Activated naive CD4-positive, alpha-beta T cell treated with anti-CD3 and anti-CD28 coated beads, Interleukin-2, amount 50 U/mL, for 16 hours (primary cell): Measurements from ENCODE around the gene AEN.
A peak's percentile ranks its signal among the peaks of the same experiment; 100 is the strongest.

Source experiments
- DNase-seq: peaks from one replicate; pipeline ENCODE4 v3.0.0-alpha.2; 2020

The AEN gene, protein sequence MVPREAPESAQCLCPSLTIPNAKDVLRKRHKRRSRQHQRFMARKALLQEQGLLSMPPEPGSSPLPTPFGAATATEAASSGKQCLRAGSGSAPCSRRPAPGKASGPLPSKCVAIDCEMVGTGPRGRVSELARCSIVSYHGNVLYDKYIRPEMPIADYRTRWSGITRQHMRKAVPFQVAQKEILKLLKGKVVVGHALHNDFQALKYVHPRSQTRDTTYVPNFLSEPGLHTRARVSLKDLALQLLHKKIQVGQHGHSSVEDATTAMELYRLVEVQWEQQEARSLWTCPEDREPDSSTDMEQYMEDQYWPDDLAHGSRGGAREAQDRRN

DNA sequence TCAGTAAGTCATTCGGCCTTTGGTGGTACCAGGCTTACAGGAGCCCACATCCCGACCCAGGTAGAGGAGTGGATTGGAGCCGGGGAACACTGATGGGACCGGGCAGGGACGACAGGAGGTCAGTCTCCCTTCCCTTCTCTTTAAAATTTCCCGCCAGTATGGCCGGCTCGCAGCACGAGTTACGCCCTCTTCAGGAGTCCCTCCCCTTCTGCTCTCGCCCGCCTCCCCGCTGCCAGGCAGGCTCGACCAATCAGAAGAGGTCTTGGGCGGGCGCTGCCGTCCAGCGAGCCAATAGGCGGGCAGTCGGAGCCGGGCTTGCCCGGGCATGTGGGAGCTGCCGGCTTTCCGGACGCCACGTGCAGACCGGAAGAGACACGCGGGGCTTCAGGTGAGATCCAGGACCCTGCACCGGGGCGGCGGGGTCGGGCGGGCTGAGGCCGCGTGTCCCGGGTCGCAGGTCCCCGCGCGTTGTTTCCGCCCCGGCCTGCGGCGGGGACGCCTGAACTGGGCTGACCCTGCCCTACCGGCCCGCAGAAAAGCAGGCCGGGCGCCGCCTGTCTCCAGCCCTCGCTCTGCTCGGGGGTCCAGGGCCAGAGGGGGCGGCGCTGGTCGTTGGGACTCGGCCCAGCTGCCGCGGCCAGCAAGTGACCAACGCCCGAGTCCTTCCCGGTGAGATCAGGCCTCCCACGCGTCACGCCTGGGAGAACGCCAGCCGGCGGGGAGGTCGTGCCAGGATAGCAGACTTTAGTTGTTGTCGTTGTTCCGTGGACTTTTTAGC lies at the start of gene AEN:
AEN (plus strand) TSS at position 346 of the 778 bp plus-strand sequence. CDS start 4,870 bp downstream, outside the sequence.
- DNase-seq: peak; percentile 96

DNA sequence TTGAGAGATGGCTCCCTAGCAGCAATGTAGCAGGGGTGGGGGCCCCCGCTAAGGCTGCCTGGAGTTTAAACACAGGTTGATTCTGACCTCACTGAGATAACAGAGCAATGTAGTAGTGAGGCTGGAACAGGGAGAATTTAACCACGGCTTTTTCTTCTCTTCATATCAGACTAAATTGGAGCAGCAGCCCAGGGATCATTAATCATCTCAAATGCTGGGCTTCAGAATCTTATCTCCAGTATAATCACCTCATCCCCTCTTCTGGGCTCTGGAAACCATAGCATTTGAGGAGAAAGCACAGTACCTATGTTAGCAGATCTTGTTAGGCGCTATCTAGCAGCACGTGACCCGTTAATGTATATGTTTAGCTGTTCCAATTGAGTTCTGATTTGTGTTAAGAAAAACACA lies 49.3 kb upstream of the AEN start:
- no peak for DNase-seq

DNA sequence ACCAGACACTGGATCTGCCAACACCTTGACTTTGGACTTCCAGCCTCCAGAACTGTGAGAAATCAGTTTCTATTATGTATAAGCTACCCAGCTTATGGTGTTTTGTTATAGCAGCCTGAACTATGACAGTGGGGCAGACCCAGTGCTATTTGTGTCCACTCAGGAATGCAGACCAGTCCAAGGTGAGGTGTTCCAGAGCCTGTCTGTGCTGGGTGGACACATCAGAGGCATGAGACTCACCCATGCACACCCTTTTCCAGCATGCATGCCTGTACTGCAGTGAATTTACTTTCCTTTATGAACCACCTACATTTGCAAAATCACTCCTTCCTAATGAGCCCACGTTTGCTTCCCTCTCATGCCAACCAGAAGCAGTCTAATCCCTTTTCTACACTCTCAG lies 47.1 kb upstream of the AEN start:
- no peak for DNase-seq

DNA sequence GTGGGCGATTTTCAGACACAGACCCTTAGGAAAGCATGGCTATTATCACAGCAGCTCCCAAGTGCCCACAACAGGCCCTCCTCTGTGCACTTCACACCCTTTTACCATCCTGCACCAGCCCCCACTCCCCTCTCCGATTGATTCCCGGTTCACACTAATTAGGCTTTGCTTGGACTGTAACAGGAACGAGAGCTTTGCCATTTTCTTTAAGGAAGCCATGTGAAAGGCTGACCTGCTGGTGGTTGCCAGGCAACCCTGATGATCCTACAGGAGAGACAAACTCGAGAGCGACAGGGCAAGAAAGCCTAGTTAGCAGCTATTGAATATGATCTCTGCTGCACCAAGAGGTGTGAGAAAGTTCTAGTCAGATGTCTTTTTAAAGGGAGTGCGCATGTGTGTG lies 46.5 kb upstream of the AEN start:
- no peak for DNase-seq

DNA sequence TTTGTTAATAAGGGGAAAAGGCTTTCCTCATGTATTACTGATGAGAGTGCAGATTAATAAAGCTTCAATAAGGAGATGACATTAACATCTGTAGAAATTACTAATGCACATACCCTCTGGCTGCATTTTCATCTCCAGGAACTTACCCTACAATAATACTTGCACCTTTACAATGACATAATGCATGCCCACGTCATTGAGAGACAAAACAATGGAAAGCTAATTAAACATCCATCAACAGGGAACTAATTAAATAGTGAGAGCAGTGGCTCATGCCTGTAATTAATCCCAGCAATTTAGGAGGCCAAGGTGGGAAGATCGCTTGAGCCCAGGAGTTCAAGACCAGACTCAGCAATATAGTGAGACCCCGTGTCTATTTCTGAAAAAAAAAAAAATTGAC lies 41.8 kb upstream of the AEN start:
- no peak for DNase-seq

DNA sequence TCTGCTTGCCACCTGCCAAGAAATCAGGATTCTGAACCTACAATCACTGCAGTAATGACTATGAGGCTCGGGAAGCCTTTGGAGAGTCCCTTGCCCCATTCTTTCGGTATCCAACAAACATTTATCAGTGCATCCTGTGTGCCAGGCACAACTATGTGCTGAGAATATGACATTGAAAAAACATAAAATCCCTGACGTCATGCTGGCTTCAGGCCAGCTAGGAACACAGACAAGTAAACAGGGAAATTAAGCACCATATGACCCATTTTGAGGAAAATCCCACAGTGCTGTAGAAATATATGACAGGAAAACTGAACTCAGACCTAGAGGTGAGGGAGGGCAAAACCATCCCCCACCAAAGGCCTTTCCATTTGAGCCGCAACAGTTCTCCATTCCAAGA lies 40.6 kb upstream of the AEN start:
- no peak for DNase-seq

DNA sequence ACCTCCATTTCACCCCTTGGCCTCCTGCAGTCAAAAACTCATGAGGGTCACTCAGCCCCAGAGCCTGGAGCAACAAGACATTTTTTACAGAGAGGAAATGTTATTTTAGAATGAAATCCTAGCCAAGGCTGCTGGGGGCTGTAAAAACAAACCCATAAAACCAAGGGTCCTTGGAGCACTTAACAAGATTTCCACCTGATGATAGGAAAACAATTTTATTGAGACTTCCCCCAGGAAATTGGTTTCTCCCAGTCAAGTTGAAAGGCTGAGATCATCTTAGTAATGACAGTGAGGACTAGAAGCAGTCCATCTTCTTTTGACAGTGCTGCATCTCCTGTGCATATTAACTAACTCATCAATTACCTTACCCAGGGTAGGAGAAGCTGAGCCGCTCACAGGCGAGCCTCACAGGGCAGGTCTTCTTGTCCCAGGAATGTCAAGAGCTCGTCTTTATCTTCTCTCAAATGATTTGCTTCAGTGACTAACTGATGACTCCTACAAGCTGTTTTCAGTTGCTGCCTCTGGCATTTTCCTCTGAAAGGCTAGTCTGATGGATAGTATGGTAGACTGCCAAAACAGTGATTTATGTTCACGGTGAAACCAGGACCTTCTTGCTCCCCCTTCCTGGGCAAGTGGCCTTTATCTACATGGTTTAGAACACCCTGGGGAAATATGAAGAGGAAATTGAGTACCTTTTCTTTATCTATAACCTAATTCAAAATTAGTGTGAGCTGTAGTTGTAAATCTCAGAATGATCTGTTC lies 34.6 kb upstream of the AEN start:
- DNase-seq: no peak

DNA sequence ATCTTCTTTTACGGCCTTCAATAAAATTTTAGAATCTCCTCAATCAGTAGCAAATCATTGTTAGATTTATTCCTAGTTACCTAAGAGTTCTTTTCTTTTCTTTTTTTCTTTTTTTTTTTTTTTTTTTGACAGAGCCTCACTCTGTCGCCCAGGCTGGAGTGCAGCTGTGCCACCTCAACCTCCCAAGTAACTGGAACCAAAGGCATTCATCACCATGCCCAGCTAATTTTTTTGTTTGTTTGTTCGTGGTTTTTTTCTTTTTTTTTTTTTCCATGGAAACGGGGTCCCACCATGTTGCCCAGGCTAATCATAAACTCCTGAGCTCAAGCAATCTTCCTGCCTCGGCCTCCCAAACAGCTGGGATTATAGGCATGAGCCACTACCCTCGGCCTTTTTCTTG lies 30.4 kb upstream of the AEN start:
- no peak for DNase-seq

DNA sequence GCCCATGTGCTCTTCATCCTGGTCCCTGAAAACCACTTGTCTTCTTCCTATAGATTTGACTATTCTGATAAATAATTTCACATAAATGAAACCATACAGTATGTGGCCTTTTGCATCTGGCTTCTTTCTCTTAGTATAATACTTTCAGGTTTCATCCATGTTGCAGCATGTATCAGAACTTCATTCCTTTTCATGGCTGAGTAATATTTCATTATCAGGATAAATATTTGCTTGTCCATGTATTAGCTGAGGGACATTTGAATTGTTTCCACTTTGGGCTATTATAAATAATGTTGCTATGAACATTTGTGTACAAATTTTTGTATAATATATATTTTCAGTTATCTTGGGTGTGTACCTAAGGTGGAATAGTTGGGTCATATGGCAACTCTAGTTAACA lies 29.8 kb upstream of the AEN start:
- DNase-seq: no peak

DNA sequence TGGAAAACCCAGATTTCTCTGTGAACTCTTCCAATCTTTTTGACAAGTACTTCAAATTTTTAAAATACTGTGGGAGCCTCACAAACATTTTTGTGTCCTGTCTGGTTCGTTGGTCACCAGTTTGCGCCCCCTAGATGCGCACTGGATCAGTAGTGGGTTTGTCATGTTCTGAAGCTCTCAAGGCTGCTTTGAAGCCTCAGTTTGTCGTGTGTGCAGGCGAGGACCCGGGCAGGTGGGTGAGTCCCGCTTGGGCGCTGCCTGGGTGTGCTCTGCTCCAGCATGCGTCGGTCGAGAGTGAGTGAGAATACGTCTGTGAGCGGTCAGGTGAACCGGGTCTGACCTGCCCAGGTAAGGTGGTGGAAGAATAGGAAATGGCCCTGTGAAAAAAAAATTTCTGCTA lies 17.3 kb upstream of the AEN start:
- no peak for DNase-seq

DNA sequence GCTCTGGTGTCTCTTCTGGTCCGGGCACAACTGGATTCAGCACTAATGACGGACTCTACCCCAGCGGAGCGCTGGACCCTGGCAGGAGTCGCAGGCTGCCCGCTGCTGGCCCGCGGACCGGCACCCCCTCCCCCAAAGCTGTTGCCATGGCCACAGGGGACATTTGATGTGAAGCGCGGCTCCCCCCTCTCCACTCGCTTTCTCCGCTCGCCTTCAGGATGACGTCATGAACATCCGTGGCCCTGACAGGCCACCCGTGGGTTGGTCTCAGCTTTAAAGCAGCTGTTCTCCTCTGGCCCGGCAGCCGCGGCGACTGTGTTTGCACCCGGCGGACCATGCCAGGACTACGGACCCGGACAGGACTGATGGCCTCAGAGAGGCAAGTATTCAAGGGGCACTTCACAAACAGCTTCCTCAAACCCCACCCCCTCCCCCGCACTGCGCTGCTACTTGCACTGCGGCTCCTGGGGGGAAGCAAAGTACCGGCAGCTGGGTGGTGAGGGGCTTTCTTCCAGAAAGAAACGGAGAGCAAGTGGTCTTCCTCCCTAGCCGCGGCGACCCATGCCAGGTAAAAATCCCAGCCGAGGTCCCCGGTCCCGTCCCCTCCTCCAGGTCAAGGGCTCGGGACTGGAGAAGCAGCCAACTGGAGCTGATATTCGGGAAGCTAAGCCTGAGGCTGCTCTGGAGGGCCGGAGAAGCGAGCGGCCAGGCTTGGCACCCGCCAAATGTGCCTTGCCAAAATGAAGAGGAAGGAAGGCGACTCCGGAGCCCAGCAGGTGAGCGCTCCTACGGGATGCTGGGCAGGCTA lies 16.6 kb upstream of the AEN start:
- DNase-seq: no peak

DNA sequence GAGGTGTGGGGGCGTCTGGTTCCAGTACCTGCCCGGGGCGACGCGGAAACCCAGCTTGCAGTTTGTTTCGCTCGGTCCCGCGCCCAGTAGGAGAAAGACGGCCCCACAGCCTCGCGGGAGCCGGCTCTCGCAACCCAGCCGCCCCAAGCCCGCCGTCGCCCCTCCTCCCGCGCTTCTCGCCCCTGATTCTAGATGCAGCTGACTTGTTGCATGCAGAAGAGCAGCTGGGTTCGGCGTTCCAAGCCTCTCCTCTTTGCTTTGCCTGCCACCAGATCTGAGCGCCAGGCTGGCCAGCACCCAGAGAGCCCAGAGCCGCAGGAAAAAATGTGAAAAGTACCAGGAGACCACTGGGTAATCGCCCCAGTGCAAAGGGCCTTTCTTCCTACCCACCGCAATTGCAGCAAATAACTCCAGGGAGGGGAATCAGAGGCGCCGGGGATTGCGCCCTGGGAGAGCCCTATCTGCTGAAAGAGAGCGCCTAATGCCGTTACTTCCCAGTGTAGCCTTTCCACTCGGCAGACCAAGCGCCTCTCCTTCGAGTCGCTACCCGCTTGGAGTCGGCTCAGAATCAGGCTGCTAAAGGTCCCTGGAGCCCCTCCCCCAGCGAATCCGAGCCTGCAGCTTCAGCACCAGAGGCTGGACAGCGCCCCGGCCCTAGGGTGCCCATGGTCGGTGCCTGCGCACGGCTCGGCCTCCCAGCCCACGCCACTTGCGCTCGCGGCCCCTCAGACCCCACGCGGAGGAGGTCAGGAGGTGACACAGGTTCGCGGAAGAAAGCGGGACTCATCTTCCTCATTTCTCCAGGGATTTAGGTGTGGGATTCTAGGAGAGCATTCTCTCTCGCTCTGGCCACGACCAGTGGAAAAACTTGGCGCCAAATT lies 15.7 kb upstream of the AEN start:
- peak; percentile 58 for DNase-seq

DNA sequence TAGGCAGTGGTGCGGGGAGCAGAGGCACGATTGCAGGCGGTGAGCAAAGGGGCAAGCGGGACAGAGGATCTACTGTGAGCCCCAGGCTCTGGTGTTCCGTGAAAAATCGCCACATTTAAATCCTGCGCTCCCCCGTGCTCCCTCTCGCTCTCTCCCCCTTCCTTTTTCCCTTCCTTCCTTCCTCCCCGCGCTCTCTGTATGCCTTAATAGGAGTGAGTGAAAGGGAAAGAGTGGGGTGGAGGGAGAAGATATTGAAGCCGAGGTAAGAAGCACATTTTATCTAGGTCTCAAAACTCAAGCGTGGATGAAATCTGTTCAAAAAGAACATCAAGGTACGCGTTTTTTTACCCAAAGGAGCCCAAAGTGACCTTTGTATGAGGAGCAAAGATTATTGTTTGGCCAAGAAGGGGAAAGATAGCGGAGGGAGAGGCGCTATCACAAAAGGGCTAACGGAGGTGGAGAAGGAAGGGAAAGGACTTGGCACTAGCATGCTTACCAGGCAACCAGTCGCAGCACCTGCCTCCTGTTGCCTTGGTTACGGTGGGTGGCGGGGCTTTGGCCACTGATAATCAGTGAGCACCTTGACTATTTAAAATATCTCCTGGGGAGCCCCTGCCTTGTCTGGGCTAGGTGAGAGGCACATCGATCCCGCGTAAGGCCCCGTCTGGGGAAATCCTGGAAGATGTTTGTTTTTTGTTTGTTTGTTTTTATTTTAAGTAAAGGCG lies 14.9 kb upstream of the AEN start:
- no peak for DNase-seq

DNA sequence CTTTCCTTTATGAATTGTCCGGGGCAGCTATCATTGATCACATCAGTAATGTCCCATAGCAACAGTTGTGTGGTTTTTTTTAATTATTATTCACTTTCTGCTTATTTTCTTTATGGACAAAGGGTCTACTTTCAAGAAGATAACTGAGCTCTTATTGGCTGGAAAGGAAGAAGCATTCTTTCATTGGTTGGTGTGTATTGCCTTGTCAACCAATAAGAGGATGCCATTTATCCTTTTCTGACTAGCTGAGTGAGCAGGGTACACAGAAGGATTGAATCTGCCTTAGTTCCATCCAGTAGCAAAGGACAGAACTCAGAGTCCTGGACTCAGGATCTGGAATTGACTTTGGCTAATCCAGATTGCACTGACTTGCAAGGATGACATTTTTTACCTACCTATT lies 13.2 kb upstream of the AEN start:
- no peak for DNase-seq

DNA sequence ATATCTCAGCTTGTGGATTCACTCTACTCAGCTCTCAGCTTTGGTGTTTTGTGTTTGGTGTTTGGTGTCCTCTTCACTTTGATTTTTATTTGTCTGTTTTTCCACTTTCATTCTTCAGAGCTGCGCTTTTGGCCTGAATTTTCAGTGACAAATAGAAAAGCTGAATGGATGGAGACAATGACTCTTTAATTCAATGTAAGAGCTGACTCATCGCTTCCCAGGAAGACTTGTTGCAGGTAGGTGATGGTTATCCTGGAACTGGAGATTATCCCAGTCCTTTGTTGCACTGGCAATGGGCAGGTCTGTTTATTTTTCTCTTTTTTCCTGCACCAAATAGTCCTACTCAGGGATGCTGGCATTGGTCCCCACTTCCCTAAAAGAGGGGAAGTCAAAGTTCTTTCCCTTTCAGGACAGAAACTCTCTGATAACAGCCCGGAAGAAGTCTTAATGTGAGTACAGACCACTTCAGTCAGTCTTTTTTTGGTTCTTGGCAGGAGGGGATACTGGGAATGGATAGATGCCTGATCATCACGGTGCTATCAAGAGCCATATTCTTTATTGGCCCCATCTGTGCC lies 12.4 kb upstream of the AEN start:
- DNase-seq: no peak

DNA sequence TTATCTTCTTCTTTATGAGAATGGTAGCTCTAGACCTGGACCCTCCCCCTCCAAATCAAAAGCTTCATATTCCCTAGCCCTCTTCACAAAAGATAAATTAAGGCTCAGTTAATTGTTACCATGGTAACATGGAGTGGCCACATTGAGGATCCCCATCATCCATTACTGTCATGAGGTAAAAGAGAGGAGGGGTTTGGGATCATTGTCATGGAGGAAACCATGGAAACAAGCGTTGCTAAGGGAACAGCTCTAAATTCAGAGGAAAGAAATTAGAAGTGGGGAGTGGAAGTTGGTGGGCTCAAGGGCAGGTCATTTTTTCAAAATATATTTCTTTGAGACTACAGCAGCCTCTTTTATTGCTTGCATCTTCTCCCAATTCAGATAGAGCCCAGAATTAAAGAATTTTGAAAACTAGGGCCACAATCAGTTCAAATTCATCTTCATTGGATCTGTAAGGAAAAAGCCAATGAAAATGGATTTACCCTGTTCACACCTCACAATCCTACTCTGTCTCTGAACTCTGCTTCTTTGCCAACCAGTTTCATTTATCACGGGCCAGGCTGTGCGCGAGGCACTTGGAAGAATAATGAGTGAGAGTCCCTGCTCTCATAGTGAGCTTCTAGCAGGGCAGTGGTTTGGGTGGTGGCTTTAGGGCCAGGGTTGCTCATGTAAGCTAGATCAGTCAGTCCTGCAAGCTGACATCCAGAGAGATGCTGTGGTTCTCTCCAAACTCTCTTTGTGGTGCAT lies 11.6 kb upstream of the AEN start:
- DNase-seq: no peak

DNA sequence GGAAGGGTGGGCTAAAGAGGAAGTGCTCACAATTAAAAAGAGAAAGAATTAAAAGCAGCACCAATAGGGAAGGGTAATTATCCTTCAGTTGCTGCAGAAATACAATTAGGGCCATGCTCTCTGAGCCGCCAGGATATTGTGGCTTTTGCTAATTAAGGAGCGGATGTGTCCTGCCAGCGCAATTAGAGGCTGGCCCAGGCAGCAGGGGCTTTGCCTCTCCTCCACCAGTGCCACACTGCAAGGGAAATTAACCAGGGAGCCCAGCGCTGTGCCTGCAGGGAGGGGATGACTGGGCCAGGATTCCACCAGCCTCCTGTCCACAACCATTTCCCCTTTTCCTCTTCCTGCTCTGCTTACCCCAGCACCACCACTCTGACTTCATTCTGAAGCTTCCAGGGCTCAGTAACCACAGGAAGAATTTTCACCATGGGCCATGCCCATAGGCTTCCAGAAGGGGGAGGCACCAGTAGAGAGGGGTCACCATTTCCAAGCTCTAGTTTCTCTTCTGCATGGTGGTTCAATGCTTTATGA lies 10.4 kb upstream of the AEN start:
- DNase-seq: no peak

DNA sequence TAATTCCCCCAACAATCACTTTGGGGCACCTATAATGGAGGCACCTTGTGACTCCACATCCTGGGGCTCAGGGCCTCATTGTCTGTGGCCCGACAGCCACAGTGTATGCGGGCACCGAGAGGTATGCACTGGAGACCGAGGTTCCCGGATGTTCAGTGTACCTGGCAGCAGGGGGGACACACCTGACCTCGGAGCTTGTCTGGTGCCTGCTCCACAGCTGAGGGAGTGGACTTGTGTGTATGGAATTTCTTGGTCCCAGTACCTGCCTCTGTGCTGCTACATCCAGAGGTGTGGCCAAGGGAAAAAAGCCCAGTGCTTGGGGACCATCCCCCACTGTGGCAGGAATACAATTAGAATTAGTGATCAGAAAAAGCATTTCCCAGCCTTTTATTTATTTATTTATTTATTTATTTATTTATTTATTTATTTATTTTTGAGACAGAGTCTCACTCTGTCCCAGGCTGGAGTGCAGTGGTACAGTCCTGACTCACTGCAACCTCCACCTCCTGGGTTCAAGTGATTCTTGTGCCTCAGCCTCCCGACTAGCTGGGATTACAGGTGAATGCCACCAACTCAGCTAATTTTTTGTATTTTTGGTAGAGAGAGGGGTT lies 8.8 kb upstream of the AEN start:
- DNase-seq: no peak
